ENCODE data around the gene C1orf198.

The C1orf198 gene

GRCh38 chr1:230808281-230808872 is 59.9 kb downstream of the C1orf198 start:
- Histone ChIP-seq H3K9me3 (ENCODE audit: insufficient read depth, low read length) (peaks cover 12% of the 10 kb centered on the region), H2AFZ (ENCODE audit: low read depth, low read length) (no peak overlapping the region), H3K4me2 (ENCODE audit: low read length) (no peak overlapping the region), H3K4me1 (ENCODE audit: low read length) (no peaks in the 10 kb centered on the region), H3K36me3 (replicated peaks; ENCODE audit: low read depth, low read length) (no peaks in the 10 kb centered on the region), H3K79me2 (ENCODE audit: low read length) (no peaks in the 10 kb centered on the region), H3K4me3 (ENCODE audit: low read length) (no peak overlapping the region), H3K27ac (ENCODE audit: low read length) (no peak overlapping the region), H3K27me3 (ENCODE audit: low read depth, low read length) (peaks cover 12% of the 10 kb centered on the region; the same call in 1 of the 2 replicates), H4K20me1 (ENCODE audit: insufficient read depth, low read length) (no peaks in the 10 kb centered on the region), H3K9ac (ENCODE audit: low read length) (no peak overlapping the region)
- TF ChIP-seq EZH2phosphoT487 (IDR thresholded peaks at IDR 0.05; ENCODE audit: low read depth) (no peak), CTCF (IDR thresholded peaks at IDR 0.05; ENCODE audit: low read depth, low read length) (no peak)

GRCh38 chr1:230807561-230808280 is 60.6 kb downstream of the C1orf198 start:
- TF ChIP-seq CTCF (IDR thresholded peaks at IDR 0.05; ENCODE audit: low read depth, low read length) = no peak
- TF ChIP-seq EZH2phosphoT487 (IDR thresholded peaks at IDR 0.05; ENCODE audit: low read depth) = no peak
- Histone ChIP-seq H3K79me2 (ENCODE audit: low read length) (no peaks in the 10 kb centered on the region), H3K4me1 (ENCODE audit: low read length) (no peaks in the 10 kb centered on the region), H3K9ac (ENCODE audit: low read length) (no peak overlapping the region), H3K4me2 (ENCODE audit: low read length) (no peak overlapping the region), H3K9me3 (ENCODE audit: insufficient read depth, low read length) (peaks cover 9% of the 10 kb centered on the region), H4K20me1 (ENCODE audit: insufficient read depth, low read length) (no peaks in the 10 kb centered on the region), H3K36me3 (replicated peaks; ENCODE audit: low read depth, low read length) (no peaks in the 10 kb centered on the region), H3K27ac (ENCODE audit: low read length) (no peak overlapping the region), H2AFZ (ENCODE audit: low read depth, low read length) (no peak overlapping the region), H3K4me3 (ENCODE audit: low read length) (no peak overlapping the region), H3K27me3 (ENCODE audit: low read depth, low read length) (peaks cover 12% of the 10 kb centered on the region; the same call in 1 of the 2 replicates)

- no peak overlapping the region for H3K4me3 ChIP-seq (ENCODE audit: low read length)
- peaks cover 3% of the 10 kb centered on the region; the same call in 1 of the 2 replicates for H3K9me3 ChIP-seq (ENCODE audit: insufficient read depth, low read length)
- no peaks in the 10 kb centered on the region for H3K36me3 ChIP-seq (replicated peaks; ENCODE audit: low read depth, low read length)
- TF ChIP-seq EZH2phosphoT487 (IDR thresholded peaks at IDR 0.05; ENCODE audit: low read depth) (no peak), CTCF (IDR thresholded peaks at IDR 0.05; ENCODE audit: low read depth, low read length) (no peak)
- H3K4me2 ChIP-seq (ENCODE audit: low read length) = no peak overlapping the region
- H3K79me2 ChIP-seq (ENCODE audit: low read length) = no peaks in the 10 kb centered on the region
- H3K4me1 ChIP-seq (ENCODE audit: low read length) = no peaks in the 10 kb centered on the region
- H3K27me3 ChIP-seq (ENCODE audit: low read depth, low read length) = peaks cover 12% of the 10 kb centered on the region; the same call in 1 of the 2 replicates
- H3K9ac ChIP-seq (ENCODE audit: low read length) = no peak overlapping the region
- H3K27ac ChIP-seq (ENCODE audit: low read length) = no peak overlapping the region
- no peaks in the 10 kb centered on the region for H4K20me1 ChIP-seq (ENCODE audit: insufficient read depth, low read length)
- H2AFZ ChIP-seq (ENCODE audit: low read depth, low read length) = no peak overlapping the region
These were observed 61.3 kb downstream of the C1orf198 start for GRCh38 chr1:230807029-230807428.

GRCh38 chr1:230806552-230806951 is 61.8 kb downstream of the C1orf198 start:
- no peak overlapping the region for H3K4me2 ChIP-seq (ENCODE audit: low read length)
- no peaks in the 10 kb centered on the region for H3K4me1 ChIP-seq (ENCODE audit: low read length)
- H3K9me3 ChIP-seq (ENCODE audit: insufficient read depth, low read length) = no peaks in the 10 kb centered on the region
- H3K27me3 ChIP-seq (ENCODE audit: low read depth, low read length) = peaks cover 13% of the 10 kb centered on the region; the same call in 1 of the 2 replicates
- H3K36me3 ChIP-seq (replicated peaks; ENCODE audit: low read depth, low read length) = no peaks in the 10 kb centered on the region
- H3K4me3 ChIP-seq (ENCODE audit: low read length) = no peak overlapping the region
- no peaks in the 10 kb centered on the region for H3K79me2 ChIP-seq (ENCODE audit: low read length)
- H4K20me1 ChIP-seq (ENCODE audit: insufficient read depth, low read length) = no peaks in the 10 kb centered on the region
- no peak overlapping the region for H3K27ac ChIP-seq (ENCODE audit: low read length)
- no peak overlapping the region for H2AFZ ChIP-seq (ENCODE audit: low read depth, low read length)
- H3K9ac ChIP-seq (ENCODE audit: low read length) = no peak overlapping the region
- TF ChIP-seq EZH2phosphoT487 (IDR thresholded peaks at IDR 0.05; ENCODE audit: low read depth) (no peak), CTCF (IDR thresholded peaks at IDR 0.05; ENCODE audit: low read depth, low read length) (no peak)
